Ovary (tissue), 10 donors: ENCODE results near the gene SMU1. TPM values are rescaled to one million over a fixed set of nuclear protein-coding genes. Genes with fewer than 3 reads are reported as not detected.

Experiments used
- DNase-seq, 5 donors: peaks; one replicate each; pipeline ENCODE4 v3.0.0-alpha.2; 2019 to 2020
- H3K27ac ChIP-seq, 2 donors: fragments of 200-600 bp; one replicate each; pipeline versions ENCODE4 v1.5.1 to v1.8.0; 2019 to 2022
- H3K27me3 ChIP-seq: fragments of 200-600 bp; one replicate; pipeline ENCODE4 v1.8.0; 2022
- H3K36me3 ChIP-seq: fragments of 200-600 bp; sonication (generic); one replicate; pipeline ENCODE4 v1.5.1; 2019
- H3K4me1 ChIP-seq: one replicate; pipeline ENCODE4 v1.8.1; 2013; ENCODE audit warnings: mild to moderate bottlenecking, moderate library complexity; ENCODE audit not compliant: insufficient read depth
- H3K4me3 ChIP-seq: fragments of 200-600 bp; sonication (generic); one replicate; pipeline ENCODE4 v1.5.1; 2017
- H3K9me3 ChIP-seq, 2 donors: fragments of 200-600 bp in 1 of 2; sonication (generic) in 1 of 2; one replicate each; pipeline versions ENCODE4 v1.5.1 to v1.8.1; 2013 to 2019; ENCODE audit warnings: mild to moderate bottlenecking in 1 of 2, moderate library complexity in 1 of 2
- EP300 ChIP-seq: sonication (generic); formaldehyde crosslinking; IDR thresholded peaks from one replicate; pipeline ENCODE4 v1.6.1; 2017; ENCODE audit warnings: antibody characterized with exemption
- POLR2A ChIP-seq: fragments of 450-650 bp; IDR thresholded peaks from one replicate; pipeline ENCODE4 v1.6.1; 2017; ENCODE audit warnings: antibody characterized with exemption, mild to moderate bottlenecking, moderate library complexity
- whole genome bisulfite sequencing, 3 donors: extraction: QIAGEN DNeasy Blood & Tissue Kit in 1 of 3; methylation state at CpG; one replicate each; pipeline versions ENCODE4 v1.1.5 to v1.1.7; 2013 to 2017; 5-methylcytosine and 5-hydroxymethylcytosine counted together
- intact Hi-C, 4 donors: fragments of 100-400 bp; cut with DNase I; formaldehyde crosslinking; loops; one replicate each; pipeline versions ENCODE4 v1.11.0 to v1.15.1; 2022 to 2023
- long read RNA-seq, 3 donors: library from polyadenylated mRNA in 2 of 3; unstranded in 2 of 3; transcript quantifications; one replicate each; pipeline ENCODE4 v2.0.0 and lab custom pipeline, GENCODE V29; 2021 to 2026
- polyA plus RNA-seq, 2 donors: library from polyadenylated mRNA; stranded (reverse); fragments of 200-250 nt in 1 of 2; fragments of 350-450 nt in 1 of 2; fragmentation: Illumina TruSeq in 1 of 2; extraction: RNeasy Lipid Tissue Mini Kit (QIAGEN cat#74804) in 1 of 2; gene quantifications; one replicate each; pipeline ENCODE4 v1.2.3, GENCODE V29; 2013 to 2014
- total RNA-seq, 7 donors: library from RNA; depleted of rRNA in 2 of 7; stranded (reverse); fragments of >200 nt in 2 of 7; fragmentation: NEBNext Ultra II Directional in 3 of 7; extraction: Animal tissue kit (Norgen Biotek cat#: 25700) in 3 of 7; gene quantifications; one replicate each; pipeline versions ENCODE4 v1.1.0 to v1.2.4, GENCODE V29; 2016 to 2023
- TF ChIP-seq, protein P1 (sequence below), 3 donors: fragments of 450-650 bp in 2 of 3; fragments of 200-600 bp in 1 of 3; IDR thresholded peaks; one replicate each; pipeline versions ENCODE4 v1.5.1 to v1.8.0; 2016 to 2022; ENCODE audit warnings: antibody characterized with exemption in 3 of 3, mild to moderate bottlenecking in 1 of 3
- donor health status: DM: no; HTN: no; CAD: no; lungs with moderate emphysema.
- donor health status: DM: no; HTN: no; CAD: no.
- donor health status: Bipolar disorder and iron deficiency.
- donor health status: DM: yes; HTN: yes; CAD: no.
- donor health status: DM: no; HTN: no; CAD: no.
- donor health status: DM: yes; HTN: yes; CAD: no.

SMU1 gene
- total RNA-seq (10 to 100 TPM; 14.9 to 28.6 (median 25.6) TPM), polyA plus RNA-seq (10 to 100 TPM; 12.2 to 22.3 TPM)
- long read RNA-seq, donor 1, full-length matches to known transcripts: 133 of 159 reads
- long read RNA-seq, donor 1, partial matches to known transcripts: 9 of 159 reads
- long read RNA-seq, donor 1, other reads (novel, unspliced or antisense): 17 of 159 reads
- long read RNA-seq, donor 2, full-length matches to known transcripts: 21 of 27 reads
- long read RNA-seq, donor 2, partial matches to known transcripts: 6 of 27 reads
- long read RNA-seq, donor 2, other reads (novel, unspliced or antisense): 0 of 27 reads
- long read RNA-seq, donor 3, full-length matches to known transcripts: 70 of 83 reads
- long read RNA-seq, donor 3, partial matches to known transcripts: 3 of 83 reads
- long read RNA-seq, donor 3, other reads (novel, unspliced or antisense): 10 of 83 reads

DNA sequence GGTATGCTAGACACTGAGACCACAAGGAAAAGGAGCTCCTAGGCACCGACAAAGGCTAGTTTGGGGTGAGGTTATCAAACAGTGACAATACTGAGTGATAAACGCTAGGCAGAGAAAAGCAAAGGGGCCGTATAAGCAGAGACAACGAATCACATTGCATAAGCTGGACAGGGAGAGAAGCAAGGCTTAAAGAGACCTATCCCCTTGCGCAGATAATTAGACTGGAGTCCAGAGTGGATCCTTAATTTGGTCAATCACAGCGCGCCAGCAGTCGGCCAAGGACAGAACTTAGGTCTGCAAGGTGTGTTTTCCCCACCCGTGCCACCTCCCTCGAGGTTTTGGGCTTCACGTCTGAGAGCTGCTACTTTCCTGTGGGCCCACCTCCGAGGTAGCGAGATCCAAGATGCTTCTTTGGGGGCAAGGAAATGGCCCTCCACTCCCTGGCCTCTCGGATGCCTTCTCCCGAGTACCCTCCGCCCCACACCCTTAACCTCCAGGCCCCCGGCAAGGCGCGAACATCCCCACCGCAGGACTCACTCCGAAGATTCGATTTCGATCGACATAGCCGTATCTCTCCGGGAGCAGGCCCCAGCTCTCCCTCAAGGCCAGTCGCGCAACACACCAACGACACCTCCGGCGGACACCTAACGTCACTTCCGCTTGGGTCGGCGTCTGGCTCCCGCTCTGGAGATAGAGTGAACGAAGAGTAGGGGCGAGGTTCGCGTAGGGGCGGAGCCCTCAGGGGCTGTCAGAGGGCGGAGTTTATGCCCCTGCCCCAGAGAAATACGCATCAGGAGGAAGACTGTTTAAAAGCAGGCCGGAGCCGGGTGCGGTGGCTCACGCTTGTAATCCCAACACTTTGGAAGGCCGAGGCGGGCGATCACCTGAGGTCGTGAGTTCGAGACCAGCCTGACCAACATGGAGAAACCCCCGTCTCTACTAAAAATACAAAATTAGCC is at the start of gene SMU1:
TSS of gene SMU1 (minus strand) at position 629 of the 959 bp plus-strand sequence. CDS start at position 563, 66 bp downstream.
- Histone ChIP-seq H3K4me1 (peaks cover 2% of the 10 kb centered on the region), H3K27ac (peak within 1 kb of the TSS; percentile 74 to 90), H3K9me3 (no peaks in the 10 kb centered on the region), H3K36me3 (no peaks in the 10 kb centered on the region), H3K4me3 (peak within 1 kb of the TSS; percentile 58), H3K27me3 (no peaks in the 10 kb centered on the region)
- TF ChIP-seq, protein P1, sequence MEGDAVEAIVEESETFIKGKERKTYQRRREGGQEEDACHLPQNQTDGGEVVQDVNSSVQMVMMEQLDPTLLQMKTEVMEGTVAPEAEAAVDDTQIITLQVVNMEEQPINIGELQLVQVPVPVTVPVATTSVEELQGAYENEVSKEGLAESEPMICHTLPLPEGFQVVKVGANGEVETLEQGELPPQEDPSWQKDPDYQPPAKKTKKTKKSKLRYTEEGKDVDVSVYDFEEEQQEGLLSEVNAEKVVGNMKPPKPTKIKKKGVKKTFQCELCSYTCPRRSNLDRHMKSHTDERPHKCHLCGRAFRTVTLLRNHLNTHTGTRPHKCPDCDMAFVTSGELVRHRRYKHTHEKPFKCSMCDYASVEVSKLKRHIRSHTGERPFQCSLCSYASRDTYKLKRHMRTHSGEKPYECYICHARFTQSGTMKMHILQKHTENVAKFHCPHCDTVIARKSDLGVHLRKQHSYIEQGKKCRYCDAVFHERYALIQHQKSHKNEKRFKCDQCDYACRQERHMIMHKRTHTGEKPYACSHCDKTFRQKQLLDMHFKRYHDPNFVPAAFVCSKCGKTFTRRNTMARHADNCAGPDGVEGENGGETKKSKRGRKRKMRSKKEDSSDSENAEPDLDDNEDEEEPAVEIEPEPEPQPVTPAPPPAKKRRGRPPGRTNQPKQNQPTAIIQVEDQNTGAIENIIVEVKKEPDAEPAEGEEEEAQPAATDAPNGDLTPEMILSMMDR (IDR thresholded peaks at IDR 0.05): peak in 1 of 3 donors; percentile 9
- TF ChIP-seq EP300 (no peak), POLR2A (peak; percentile 87)
- intact Hi-C loops: no loop called here
- WGBS, 3 donors: 0% methylated on average over 51 to 53 of the region's 53 CpGs
- DNase-seq: peak; percentile 97 to 98 (median 97)

DNA sequence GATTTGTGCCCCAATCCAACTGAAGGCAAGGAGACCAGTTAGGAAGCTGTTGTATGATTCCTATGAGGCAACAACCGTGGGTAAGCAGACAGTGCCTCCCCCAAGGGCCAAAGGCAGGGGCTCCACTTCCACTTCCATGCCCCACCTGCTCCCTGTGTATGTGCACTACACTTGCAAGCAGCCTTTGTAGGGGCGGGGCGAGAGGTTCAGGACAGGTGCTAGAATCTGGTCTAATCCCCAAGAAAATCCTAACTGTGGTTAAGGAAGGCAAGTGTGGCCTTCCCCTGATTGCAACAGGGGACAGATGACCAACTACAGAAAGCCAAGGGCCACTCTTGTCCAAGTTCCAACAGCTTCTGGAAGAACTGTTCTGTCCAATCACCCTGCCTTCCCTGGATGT is 49.0 kb upstream of the SMU1 start:
- no peak overlapping the region for H3K4me3 ChIP-seq
- WGBS, 3 donors: 80 to 93% (median 89%) methylated on average over 3 of the region's 3 CpGs
- H3K27ac ChIP-seq: no peak overlapping the region
- no peaks in the 10 kb centered on the region for H3K27me3 ChIP-seq
- intact Hi-C loops: no loop called here
- H3K36me3 ChIP-seq: no peaks in the 10 kb centered on the region
- peak in 1 of 5 donors; percentile 9 for DNase-seq
- peaks cover 7% of the 10 kb centered on the region for H3K4me1 ChIP-seq
- H3K9me3 ChIP-seq: no peaks in the 10 kb centered on the region
- TF ChIP-seq, protein P1 (IDR thresholded peaks at IDR 0.05): no peak
- TF ChIP-seq EP300 (no peak), POLR2A (no peak)

DNA sequence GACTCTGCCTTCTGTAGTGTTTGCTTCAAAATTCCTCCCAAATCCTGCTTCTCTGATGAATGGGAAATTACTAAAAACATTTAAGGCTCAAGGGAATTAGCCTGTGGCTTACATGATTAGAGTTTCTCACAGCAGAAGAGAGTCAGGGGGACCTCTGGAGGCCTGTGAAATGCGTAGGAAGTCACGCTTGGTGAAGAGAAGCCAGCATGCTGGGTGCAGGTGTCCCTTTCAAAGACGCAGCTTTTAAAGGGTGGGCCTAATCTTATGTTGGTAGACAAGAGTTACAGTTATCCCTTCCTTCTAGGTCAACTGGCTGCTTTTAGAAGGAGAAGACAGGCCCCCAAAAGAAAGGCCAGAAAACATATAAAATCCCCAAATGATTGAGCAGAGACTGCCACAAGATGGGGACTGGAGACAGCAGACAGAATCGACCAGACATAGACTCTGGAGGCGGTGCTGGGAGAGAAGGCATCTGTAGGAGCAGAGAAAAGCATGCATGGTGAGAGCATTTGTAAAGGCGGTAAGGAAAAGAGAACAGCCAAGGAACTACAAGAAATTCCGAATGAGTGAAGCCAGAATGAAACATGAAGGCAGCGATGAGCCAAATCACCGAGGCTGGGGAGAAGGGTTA is 48.4 kb upstream of the SMU1 start:
- Histone ChIP-seq H3K4me3 (no peak overlapping the region), H3K36me3 (no peaks in the 10 kb centered on the region), H3K4me1 (peaks cover 4% of the 10 kb centered on the region), H3K27ac (no peak overlapping the region), H3K9me3 (no peaks in the 10 kb centered on the region), H3K27me3 (no peaks in the 10 kb centered on the region)
- TF ChIP-seq, protein P1 (IDR thresholded peaks at IDR 0.05): no peak
- TF ChIP-seq POLR2A (no peak), EP300 (no peak)
- WGBS, 3 donors: 69 to 80% (median 79%) methylated on average over 9 of the region's 9 CpGs
- intact Hi-C loops: no loop called here
- DNase-seq: no peak

DNA sequence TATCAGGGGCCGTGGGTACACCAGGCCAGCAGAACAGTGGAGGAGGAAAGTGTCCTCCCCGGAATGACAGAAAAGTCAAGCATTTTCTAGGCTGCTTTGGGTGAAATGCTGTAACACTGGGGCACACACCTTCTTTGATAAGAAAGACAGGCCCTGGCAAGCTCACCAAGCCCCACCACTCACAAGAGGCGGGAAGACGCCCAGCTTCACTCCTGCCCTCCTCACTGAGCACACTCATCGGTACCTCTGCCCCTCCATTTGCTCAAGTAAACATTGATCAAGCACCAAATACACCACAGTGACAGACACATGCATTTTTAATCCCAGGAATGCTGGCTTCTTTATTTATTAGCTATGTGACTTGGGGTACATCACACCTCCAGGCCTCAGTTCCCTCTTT is 47.6 kb upstream of the SMU1 start:
- no peak for TF ChIP-seq EP300
- TF ChIP-seq, protein P1 (IDR thresholded peaks at IDR 0.05): no peak
- TF ChIP-seq POLR2A: no peak

More for the DNA sequence above, 47.6 kb upstream of the SMU1 start:
- 92 to 93% (median 93%) methylated on average over 5 of the region's 5 CpGs for WGBS, 3 donors
- peaks cover 4% of the 10 kb centered on the region for H3K4me1 ChIP-seq
- no peak overlapping the region for H3K27ac ChIP-seq
- no peak overlapping the region for H3K4me3 ChIP-seq
- intact Hi-C loops: no loop called here
- no peaks in the 10 kb centered on the region for H3K27me3 ChIP-seq
- DNase-seq: no peak
- H3K36me3 ChIP-seq: no peaks in the 10 kb centered on the region
- H3K9me3 ChIP-seq: no peaks in the 10 kb centered on the region
